ENCODE results near the gene GOLGA6C.
"Not testable (repeated sequence)": the region's sequence is repeated elsewhere in the genome, so short reads cannot be mapped to it uniquely, and the experiment has no call there.

Gene GOLGA6C

GRCh38 chr15:75213212-75213767 lies 44.8 kb upstream of the GOLGA6C start:
- TF ChIP-seq, protein P1, sequence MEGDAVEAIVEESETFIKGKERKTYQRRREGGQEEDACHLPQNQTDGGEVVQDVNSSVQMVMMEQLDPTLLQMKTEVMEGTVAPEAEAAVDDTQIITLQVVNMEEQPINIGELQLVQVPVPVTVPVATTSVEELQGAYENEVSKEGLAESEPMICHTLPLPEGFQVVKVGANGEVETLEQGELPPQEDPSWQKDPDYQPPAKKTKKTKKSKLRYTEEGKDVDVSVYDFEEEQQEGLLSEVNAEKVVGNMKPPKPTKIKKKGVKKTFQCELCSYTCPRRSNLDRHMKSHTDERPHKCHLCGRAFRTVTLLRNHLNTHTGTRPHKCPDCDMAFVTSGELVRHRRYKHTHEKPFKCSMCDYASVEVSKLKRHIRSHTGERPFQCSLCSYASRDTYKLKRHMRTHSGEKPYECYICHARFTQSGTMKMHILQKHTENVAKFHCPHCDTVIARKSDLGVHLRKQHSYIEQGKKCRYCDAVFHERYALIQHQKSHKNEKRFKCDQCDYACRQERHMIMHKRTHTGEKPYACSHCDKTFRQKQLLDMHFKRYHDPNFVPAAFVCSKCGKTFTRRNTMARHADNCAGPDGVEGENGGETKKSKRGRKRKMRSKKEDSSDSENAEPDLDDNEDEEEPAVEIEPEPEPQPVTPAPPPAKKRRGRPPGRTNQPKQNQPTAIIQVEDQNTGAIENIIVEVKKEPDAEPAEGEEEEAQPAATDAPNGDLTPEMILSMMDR (IDR thresholded peaks at IDR 0.05; ENCODE audit: low read depth, low read length) = no peak
- no peak for DNase-seq (ENCODE audit: low read depth, low spot score)
- no peak overlapping the region for H3K4me3 ChIP-seq (ENCODE audit: low read depth, low read length)
- in situ Hi-C loops (cut with HindIII; ENCODE audit: low sequenced_read_pairs) = no loop called here

- in situ Hi-C loops (cut with HindIII; ENCODE audit: low sequenced_read_pairs) = no loop called here
These were observed 44.3 kb upstream of the GOLGA6C start for GRCh38 chr15:75213768-75214221.

DNA sequence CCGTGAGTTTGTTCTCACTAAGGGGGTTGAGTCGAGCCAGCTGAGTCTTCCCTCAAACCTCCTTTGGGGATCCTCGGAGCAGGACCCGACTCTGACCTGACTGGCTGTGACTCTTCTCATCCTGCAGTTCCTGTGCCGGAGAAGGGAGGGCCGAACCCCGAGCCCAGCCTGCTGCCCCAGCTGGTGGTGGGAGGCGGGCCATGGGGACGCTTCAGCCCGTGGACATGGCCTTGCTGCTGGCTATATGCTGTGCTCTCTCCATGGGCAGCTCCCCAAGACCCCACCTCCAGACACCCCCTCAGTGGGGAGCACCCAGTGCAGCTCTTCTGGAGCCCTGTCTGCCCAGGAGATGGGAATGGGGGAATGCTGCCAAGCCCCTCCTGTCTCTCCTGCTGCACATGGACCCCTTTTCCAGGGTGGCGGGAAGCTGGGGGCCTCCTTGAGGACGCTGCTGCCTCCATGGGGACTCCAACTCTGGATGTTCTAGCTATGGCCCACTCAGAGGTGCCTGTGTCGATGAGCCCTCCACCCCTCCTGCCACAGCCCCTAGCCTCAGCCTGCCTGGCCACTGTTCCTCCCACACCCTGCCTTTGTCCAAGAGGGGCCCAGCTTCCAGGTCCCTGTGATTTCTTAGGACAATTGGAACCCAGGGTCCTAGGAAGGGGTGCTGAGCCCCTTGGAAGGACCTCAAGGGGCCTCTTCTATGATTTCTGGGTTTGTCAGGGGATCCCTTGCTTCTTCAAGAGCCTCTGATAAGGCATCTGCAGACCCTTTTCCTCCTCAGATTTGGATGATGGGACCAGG lies 43.6 kb upstream of the GOLGA6C start:
- H3K4me3 ChIP-seq (ENCODE audit: low read depth, low read length) = no peak overlapping the region
- TF ChIP-seq, protein P1 (IDR thresholded peaks at IDR 0.05; ENCODE audit: low read depth, low read length) = no peak
- DNase-seq (ENCODE audit: low read depth, low spot score) = no peak

More at GRCh38 chr15:75213768-75214221, 44.3 kb upstream of the GOLGA6C start:
- no peak for DNase-seq (ENCODE audit: low read depth, low spot score)
- TF ChIP-seq, protein P1 (IDR thresholded peaks at IDR 0.05; ENCODE audit: low read depth, low read length) = no peak
- no peak overlapping the region for H3K4me3 ChIP-seq (ENCODE audit: low read depth, low read length)

DNA sequence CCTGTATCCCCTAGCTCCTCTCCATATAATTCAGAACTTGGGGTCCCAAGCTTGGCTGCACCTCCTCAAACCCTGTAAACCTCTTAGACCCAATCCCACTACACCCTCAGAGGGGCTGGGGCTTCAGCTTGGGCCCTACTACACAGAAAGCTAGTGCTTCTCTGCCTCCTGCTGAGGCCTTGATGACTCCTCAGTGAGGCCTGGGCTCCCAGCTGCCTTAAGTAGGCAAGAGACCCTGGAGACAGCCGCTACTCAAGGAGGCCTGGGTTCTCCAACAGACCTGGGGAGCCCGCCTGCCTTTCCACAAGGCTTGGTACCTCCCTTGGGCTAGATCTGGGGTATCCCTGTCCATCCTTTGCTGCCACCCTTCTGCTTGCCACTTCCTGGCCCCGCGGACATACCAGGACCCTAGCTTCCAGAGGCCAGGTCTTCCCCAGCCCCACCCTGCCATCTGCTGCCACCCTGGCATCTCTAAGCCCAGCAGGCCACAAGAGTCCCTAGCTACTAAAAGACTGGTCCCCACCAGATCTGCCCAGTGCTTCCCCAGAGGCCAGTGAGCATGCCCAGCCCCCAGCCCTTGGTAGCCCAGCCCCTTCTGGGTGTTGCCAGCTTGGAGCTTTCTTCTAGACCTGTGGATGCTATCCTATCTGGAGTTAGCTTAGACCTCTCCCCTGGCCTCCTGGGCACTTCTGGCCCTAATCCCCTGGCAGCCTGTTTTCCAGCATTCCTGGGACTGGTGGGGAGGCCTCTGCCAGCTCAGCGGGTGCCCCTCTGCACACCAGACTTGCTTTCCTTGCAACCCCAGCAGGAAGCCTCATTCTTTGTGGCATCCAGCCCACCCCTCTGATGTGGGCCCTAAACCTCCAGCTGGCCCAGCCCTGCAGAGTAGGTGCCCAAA lies 42.8 kb upstream of the GOLGA6C start:
- no peak for DNase-seq (ENCODE audit: low read depth, low spot score)
- TF ChIP-seq, protein P1 (IDR thresholded peaks at IDR 0.05; ENCODE audit: low read depth, low read length) = no peak
- H3K4me3 ChIP-seq (ENCODE audit: low read depth, low read length) = no peak overlapping the region
- in situ Hi-C loops (cut with HindIII; ENCODE audit: low sequenced_read_pairs) = no loop called here

More for the DNA sequence above, 43.6 kb upstream of the GOLGA6C start:
- in situ Hi-C loops (cut with HindIII; ENCODE audit: low sequenced_read_pairs) = no loop called here

GRCh38 chr15:75217012-75217411 lies 41.1 kb upstream of the GOLGA6C start:
- H3K4me3 ChIP-seq (ENCODE audit: low read depth, low read length) = no peak overlapping the region
- in situ Hi-C loops (cut with HindIII; ENCODE audit: low sequenced_read_pairs) = no loop called here
- TF ChIP-seq, protein P1 (IDR thresholded peaks at IDR 0.05; ENCODE audit: low read depth, low read length) = no peak
- DNase-seq (ENCODE audit: low read depth, low spot score) = no peak

- not testable (repeated sequence) for DNase-seq (ENCODE audit: low read depth, low spot score)
These were observed 40.6 kb upstream of the GOLGA6C start for GRCh38 chr15:75217574-75217973.

DNA sequence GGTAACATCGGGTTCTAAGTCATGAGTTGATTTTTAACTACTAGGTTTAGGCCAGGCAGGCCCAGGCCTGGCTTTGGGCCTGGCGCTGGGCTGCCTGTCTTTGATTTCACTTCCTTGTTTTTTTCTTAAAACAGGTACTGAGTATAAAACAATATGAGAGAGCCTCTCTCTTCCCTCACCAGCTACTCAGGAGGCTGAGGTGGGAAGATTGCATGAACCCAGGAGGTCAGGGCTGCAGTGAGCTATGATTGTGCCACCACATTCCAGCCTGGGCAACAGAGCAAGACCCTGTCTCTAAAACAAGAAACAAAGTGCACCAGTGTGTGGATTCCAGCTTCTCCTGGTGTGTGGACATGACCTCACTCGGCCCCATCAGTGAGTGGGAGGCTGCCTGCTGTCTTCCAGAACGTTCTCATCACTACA lies 38.6 kb upstream of the GOLGA6C start:
- H3K4me3 ChIP-seq (ENCODE audit: low read depth, low read length); in situ Hi-C loops (cut with HindIII; ENCODE audit: low sequenced_read_pairs); DNase-seq (ENCODE audit: low read depth, low spot score): not testable (repeated sequence)

More at GRCh38 chr15:75217574-75217973, 40.6 kb upstream of the GOLGA6C start:
- H3K4me3 ChIP-seq (ENCODE audit: low read depth, low read length); in situ Hi-C loops (cut with HindIII; ENCODE audit: low sequenced_read_pairs): not testable (repeated sequence)

Measured in astrocyte of the spinal cord (primary cell).